Measurements from ENCODE around the gene TPCN2.

DNA sequence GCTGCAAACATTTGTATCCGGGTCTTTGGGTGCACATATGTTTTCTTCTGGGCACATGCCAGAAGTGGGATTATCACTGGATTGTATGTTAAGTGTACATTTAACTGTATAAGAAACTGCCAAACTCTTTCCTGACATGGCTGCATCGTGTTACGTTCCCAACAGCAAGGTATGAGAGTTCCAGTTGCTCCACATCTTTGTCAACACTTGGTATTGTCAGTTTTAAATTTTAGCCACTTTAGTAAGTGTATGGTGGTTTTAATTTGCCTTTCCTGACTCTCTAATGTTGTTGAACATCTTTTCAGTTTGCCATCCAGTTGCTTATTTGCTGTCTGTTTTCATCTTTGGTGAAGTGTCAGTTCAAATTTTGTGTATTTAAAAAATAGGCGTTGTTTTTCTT is 84.5 kb downstream of the TPCN2 start:
- TF ChIP-seq, protein P1, sequence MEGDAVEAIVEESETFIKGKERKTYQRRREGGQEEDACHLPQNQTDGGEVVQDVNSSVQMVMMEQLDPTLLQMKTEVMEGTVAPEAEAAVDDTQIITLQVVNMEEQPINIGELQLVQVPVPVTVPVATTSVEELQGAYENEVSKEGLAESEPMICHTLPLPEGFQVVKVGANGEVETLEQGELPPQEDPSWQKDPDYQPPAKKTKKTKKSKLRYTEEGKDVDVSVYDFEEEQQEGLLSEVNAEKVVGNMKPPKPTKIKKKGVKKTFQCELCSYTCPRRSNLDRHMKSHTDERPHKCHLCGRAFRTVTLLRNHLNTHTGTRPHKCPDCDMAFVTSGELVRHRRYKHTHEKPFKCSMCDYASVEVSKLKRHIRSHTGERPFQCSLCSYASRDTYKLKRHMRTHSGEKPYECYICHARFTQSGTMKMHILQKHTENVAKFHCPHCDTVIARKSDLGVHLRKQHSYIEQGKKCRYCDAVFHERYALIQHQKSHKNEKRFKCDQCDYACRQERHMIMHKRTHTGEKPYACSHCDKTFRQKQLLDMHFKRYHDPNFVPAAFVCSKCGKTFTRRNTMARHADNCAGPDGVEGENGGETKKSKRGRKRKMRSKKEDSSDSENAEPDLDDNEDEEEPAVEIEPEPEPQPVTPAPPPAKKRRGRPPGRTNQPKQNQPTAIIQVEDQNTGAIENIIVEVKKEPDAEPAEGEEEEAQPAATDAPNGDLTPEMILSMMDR (IDR thresholded peaks at IDR 0.05): no peak
- no peak for TF ChIP-seq POLR2A (IDR thresholded peaks at IDR 0.05; ENCODE audit: low read depth)

All from esophagus muscularis mucosa (tissue), 3 donors.